Neural progenitor cell (in vitro differentiated cells): ENCODE measurements around the gene ZNF471. TPM values are rescaled to one million over a fixed set of nuclear protein-coding genes. Genes with fewer than 3 reads are reported as not detected.

Source experiments
- DNase-seq: peaks from one replicate; pipeline ENCODE4 v3.0.0-alpha.2; 2016; ENCODE audit warnings: low spot score
- H2AFZ ChIP-seq: fragments of 200-600 bp; sonication (generic); replicated peaks from 2 replicates; pipeline ENCODE4 v1.6.1; 2016; ENCODE audit warnings: antibody characterized with exemption
- H3F3A ChIP-seq: fragments of 200-600 bp; sonication (generic); 2 replicates; pipeline ENCODE4 v1.6.1; 2016; ENCODE audit warnings: antibody characterized with exemption, low read depth
- H3K27ac ChIP-seq: fragments of 200-600 bp; sonication (generic); 2 replicates; pipeline ENCODE4 v1.5.1; 2016; ENCODE audit warnings: mild to moderate bottlenecking
- H3K27me3 ChIP-seq: fragments of 200-600 bp; sonication (generic); 2 replicates; pipeline ENCODE4 v1.6.1; 2016; ENCODE audit warnings: mild to moderate bottlenecking, moderate library complexity
- H3K36me3 ChIP-seq: fragments of 200-600 bp; sonication (generic); 2 replicates; pipeline ENCODE4 v1.5.1; 2016
- H3K4me1 ChIP-seq: fragments of 200-600 bp; sonication (generic); 2 replicates; pipeline ENCODE4 v1.6.1; 2016; ENCODE audit warnings: mixed run types
- H3K4me2 ChIP-seq: fragments of 200-600 bp; sonication (generic); 2 replicates; pipeline ENCODE4 v1.6.1; 2016
- H3K4me3 ChIP-seq: fragments of 200-600 bp; sonication (generic); 2 replicates; pipeline ENCODE4 v1.5.1; 2016
- H3K79me2 ChIP-seq: fragments of 200-600 bp; sonication (generic); 2 replicates; pipeline ENCODE4 v1.6.1; 2016; ENCODE audit warnings: low read depth
- H3K9ac ChIP-seq: fragments of 200-600 bp; sonication (generic); 2 replicates; pipeline ENCODE4 v1.6.1; 2016
- H3K9me3 ChIP-seq: fragments of 200-600 bp; sonication (generic); 2 replicates; pipeline ENCODE4 v1.5.1; 2016; ENCODE audit warnings: low read depth
- H4K20me1 ChIP-seq: fragments of 200-600 bp; sonication (generic); 2 replicates; pipeline ENCODE4 v1.6.1; 2016; ENCODE audit warnings: low read depth
- H3K27ac Mint-ChIP-seq: 3 replicates; pipeline ENCODE4 v1.8.0; 2021; ENCODE audit warnings: mixed read lengths
- H3K27me3 Mint-ChIP-seq: 2 replicates; pipeline ENCODE4 v1.8.0; 2022; ENCODE audit warnings: low read depth, mild to moderate bottlenecking, inconsistent platforms, moderate library complexity, mixed read lengths; ENCODE audit not compliant: insufficient read depth
- H3K36me3 Mint-ChIP-seq: 3 replicates; pipeline ENCODE4 v1.8.0; 2021; ENCODE audit warnings: mixed read lengths
- H3K4me1 Mint-ChIP-seq: 3 replicates; pipeline ENCODE4 v1.8.0; 2021; ENCODE audit warnings: mixed read lengths
- H3K4me3 Mint-ChIP-seq: 3 replicates; pipeline ENCODE4 v1.8.0; 2021; ENCODE audit warnings: mild to moderate bottlenecking, moderate library complexity, mixed read lengths
- H3K9me3 Mint-ChIP-seq: 3 replicates; pipeline ENCODE4 v1.8.0; 2020; ENCODE audit warnings: mixed read lengths
- CTCF ChIP-seq: fragments of 200-600 bp; sonication (generic); IDR thresholded peaks from 2 replicates; pipeline ENCODE4 v1.5.1; 2017; ENCODE audit warnings: antibody characterized with exemption, mild to moderate bottlenecking
- EZH2 ChIP-seq: fragments of 200-600 bp; sonication (generic); IDR thresholded peaks from 2 replicates; pipeline ENCODE4 v1.6.1; 2017; ENCODE audit warnings: antibody characterized with exemption, mild to moderate bottlenecking, moderate library complexity
- EZH2phosphoT487 ChIP-seq: fragments of 200-600 bp; sonication (generic); IDR thresholded peaks from 2 replicates; pipeline ENCODE4 v1.6.1; 2017; ENCODE audit warnings: antibody characterized with exemption
- total RNA-seq: library from RNA; depleted of rRNA; stranded (reverse); fragments of >200 nt; gene quantifications from 2 replicates; pipeline ENCODE4 v1.2.3, GENCODE V29; 2015; ENCODE audit warnings: low replicate concordance

ZNF471 gene
- total RNA-seq, 1 donor from 2014 or later = 1.4 TPM

- Histone ChIP-seq H3K4me1 (no peaks in the 10 kb centered on the region), H3K4me2 (peak overlapping the region; percentile 86), H3K36me3 (peaks cover 5% of the 10 kb centered on the region), H3K9ac (no peak overlapping the region), H4K20me1 (no peaks in the 10 kb centered on the region), H3K9me3 (peaks cover 4% of the 10 kb centered on the region), H3K79me2 (no peaks in the 10 kb centered on the region), H3K27ac (no peak overlapping the region), H3F3A (peaks cover 6% of the 10 kb centered on the region), H2AFZ (peak overlapping the region; percentile 100), H3K27me3 (no peaks in the 10 kb centered on the region), H3K4me3 (peak overlapping the region; percentile 99)
- no peak for TF ChIP-seq EZH2phosphoT487
- TF ChIP-seq EZH2 = no peak
- TF ChIP-seq CTCF = no peak
- Mint-ChIP-seq H3K27me3 (peaks cover 3% of the 10 kb centered on the region), H3K27ac (no peak overlapping the region), H3K4me1 (no peaks in the 10 kb centered on the region), H3K36me3 (peaks cover 17% of the 10 kb centered on the region), H3K4me3 (peak overlapping the region; percentile 85), H3K9me3 (peaks cover 62% of the 10 kb centered on the region)
- no peak for DNase-seq
Measured at GRCh38 chr19:56537442-56537841, 29.8 kb downstream of the ZNF471 start.

- H3K4me1 Mint-ChIP-seq = no peaks in the 10 kb centered on the region
- H3F3A ChIP-seq = peaks cover 6% of the 10 kb centered on the region
- peaks cover 4% of the 10 kb centered on the region for H3K9me3 ChIP-seq
- H3K4me2 ChIP-seq = peak overlapping the region; percentile 86
- H2AFZ ChIP-seq = peak overlapping the region; percentile 100
- no peaks in the 10 kb centered on the region for H3K27me3 Mint-ChIP-seq
- H3K36me3 Mint-ChIP-seq = peaks cover 21% of the 10 kb centered on the region
- peaks cover 59% of the 10 kb centered on the region for H3K9me3 Mint-ChIP-seq
- no peaks in the 10 kb centered on the region for H3K79me2 ChIP-seq
- no peak overlapping the region for H3K27ac Mint-ChIP-seq
- peak overlapping the region; percentile 99 for H3K4me3 ChIP-seq
- H4K20me1 ChIP-seq = no peaks in the 10 kb centered on the region
- H3K27me3 ChIP-seq = no peaks in the 10 kb centered on the region
- DNase-seq = peak; percentile 96
- no peaks in the 10 kb centered on the region for H3K4me1 ChIP-seq
- H3K27ac ChIP-seq = no peak overlapping the region
- H3K36me3 ChIP-seq = peaks cover 5% of the 10 kb centered on the region
- H3K4me3 Mint-ChIP-seq = peak overlapping the region; percentile 85
- no peak overlapping the region for H3K9ac ChIP-seq
- no peak for TF ChIP-seq EZH2phosphoT487
- no peak for TF ChIP-seq CTCF
- TF ChIP-seq EZH2 = no peak
Measured at GRCh38 chr19:56538254-56538760, 30.7 kb downstream of the ZNF471 start.

- peaks cover 7% of the 10 kb centered on the region for H3K9me3 ChIP-seq
- no peaks in the 10 kb centered on the region for H3K79me2 ChIP-seq
- no peaks in the 10 kb centered on the region for H3K27me3 ChIP-seq
- peaks cover 6% of the 10 kb centered on the region for H3F3A ChIP-seq
- H3K36me3 ChIP-seq = peaks cover 5% of the 10 kb centered on the region
- no peak for DNase-seq
- Mint-ChIP-seq H3K9me3 (peaks cover 59% of the 10 kb centered on the region), H3K27me3 (no peaks in the 10 kb centered on the region), H3K4me3 (peak within 1 kb of the TSS; percentile 85), H3K4me1 (no peaks in the 10 kb centered on the region), H3K27ac (no peak within 1 kb of the TSS), H3K36me3 (peaks cover 24% of the 10 kb centered on the region)
- H4K20me1 ChIP-seq = no peaks in the 10 kb centered on the region
- TF ChIP-seq EZH2 (no peak), CTCF (no peak), EZH2phosphoT487 (no peak)
- H3K27ac ChIP-seq = no peak within 1 kb of the TSS
- H3K4me3 ChIP-seq = peak within 1 kb of the TSS; percentile 99
- H2AFZ ChIP-seq = peak within 1 kb of the TSS; percentile 100
- H3K9ac ChIP-seq = peak within 1 kb of the TSS; percentile 52
- no peaks in the 10 kb centered on the region for H3K4me1 ChIP-seq
- peak within 1 kb of the TSS; percentile 86 for H3K4me2 ChIP-seq
Measured at GRCh38 chr19:56538761-56539263, 31.2 kb downstream of the ZNF471 start, which contains the start of gene ZFP28. ZFP28 (plus strand) TSS chr19:56538948; CDS start chr19:56539019, 71 bp downstream.
